Measurements from ENCODE around the gene TNPO1. TPM values are rescaled to one million over a fixed set of nuclear protein-coding genes. Genes with fewer than 3 reads are reported as not detected.
A peak's percentile ranks its signal among the peaks of the same experiment; 100 is the strongest.

TNPO1 gene
- polyA plus RNA-seq, 2 of the 4 experiments (the other 2 are of a cell fraction), result 199 to 350 TPM

GRCh38 chr5:72847989-72848473 is 31.6 kb downstream of the TNPO1 start (continued):
- TF ChIP-seq SREBF2 (IDR thresholded peaks at IDR 0.05), result no peak
- peak; percentile 64; the same call in 1 of the 2 replicates for TF ChIP-seq FOSL2 (IDR thresholded peaks at IDR 0.05)
- TF ChIP-seq FOSL2 (CRISPR knock-in tag; IDR thresholded peaks at IDR 0.05), result peak; percentile 97
- TF ChIP-seq PBX3 (IDR thresholded peaks at IDR 0.05), result peak; percentile 70
- peak; percentile 93 for TF ChIP-seq TFCP2L1 (CRISPR knock-in tag; IDR thresholded peaks at IDR 0.05)
- TF ChIP-seq KDM5A (IDR thresholded peaks at IDR 0.05), result 0 out of 2 replicates have a peak, but pooled peaks have one; percentile 22
- peak; percentile 37 to 94; a peak in 3 of 5 replicates for TF ChIP-seq JUN (IDR thresholded peaks at IDR 0.05)
- TF ChIP-seq E2F6 (IDR thresholded peaks at IDR 0.05; ENCODE audit: borderline replicate concordance, low read depth), result 0 out of 2 replicates have a peak, but pooled peaks have one; percentile 32
- TF ChIP-seq JUNB (IDR thresholded peaks at IDR 0.05), result peak; percentile 60
- TF ChIP-seq HMGXB4 (CRISPR knock-in tag; IDR thresholded peaks at IDR 0.05; ENCODE audit: borderline replicate concordance), result no peak
- peak in 1 of 2 experiments; percentile 83; a peak in 2 of 4 replicates for TF ChIP-seq CEBPB (IDR thresholded peaks at IDR 0.05)
- no peak for TF ChIP-seq ZSCAN20 (CRISPR knock-in tag; IDR thresholded peaks at IDR 0.05)
- no peak for TF ChIP-seq ZNF302 (CRISPR knock-in tag; IDR thresholded peaks at IDR 0.05)
- peak; percentile 75 for TF ChIP-seq TP53 (CRISPR knock-in tag; IDR thresholded peaks at IDR 0.05)
- TF ChIP-seq CHD4 (IDR thresholded peaks at IDR 0.05; ENCODE audit: borderline replicate concordance), result no peak
- TF ChIP-seq ATOH8 (CRISPR knock-in tag; IDR thresholded peaks at IDR 0.05; ENCODE audit: low read depth), result no peak
- no peak for TF ChIP-seq NFE2L2 (conservative IDR thresholded peaks at IDR 0.05; ENCODE audit: low read length)
- no peak for TF ChIP-seq BHLHE40 (IDR thresholded peaks at IDR 0.05; ENCODE audit: low read depth, low read length)
- peak; percentile 62; the same call in 1 of the 2 replicates for TF ChIP-seq GATA3 (IDR thresholded peaks at IDR 0.05; ENCODE audit: borderline replicate concordance)
- peak; percentile 92 for TF ChIP-seq PHF8 (IDR thresholded peaks at IDR 0.05; ENCODE audit: borderline replicate concordance, low read depth)
- no peak for TF ChIP-seq EHF (CRISPR knock-in tag; IDR thresholded peaks at IDR 0.05)

- CTCF ChIA-PET, result interaction anchor here (0.8 to 1.5 kb wide), 5 partner anchors 12 to 292 kb away, joined by 3 to 6 read pairs (median 3); no protein-coding TSS in a partner anchor
- no peak for FAIRE-seq
- peak; percentile 30 to 40 for DNase-seq (ENCODE audit: low read depth in 1 of 2, low spot score in 1 of 2)
- peak overlapping the region; percentile 82 for H3K4me3 ChIP-seq
- 2% methylated on average over 8 of the region's 81 CpGs for WGBS (ENCODE audit: missing lambda C conversion rate)
- TF ChIP-seq HOXB13 (CRISPR knock-in tag; IDR thresholded peaks at IDR 0.05; ENCODE audit: low read depth), result no peak
- TF ChIP-seq JUN (IDR thresholded peaks at IDR 0.05), result peak in 1 of 2 experiments; percentile 72; a peak in 2 of 5 replicates
- TF ChIP-seq TP53 (CRISPR knock-in tag; IDR thresholded peaks at IDR 0.05), result 0 out of 2 replicates have a peak, but pooled peaks have one; percentile 6
- POLR2A ChIA-PET, result interaction anchor here (0.6 to 2.3 kb wide), 4 partner anchors 10 to 238 kb away, joined by 3 to 7 read pairs (median 5); no protein-coding TSS in a partner anchor
- H3K4me2 ChIP-seq, result peak overlapping the region; percentile 93
- no peaks in the 10 kb centered on the region for H3K9me3 ChIP-seq
- H3K4me1 ChIP-seq, result peaks cover 63% of the 10 kb centered on the region
- peak overlapping the region; percentile 95 to 100 for H3K27ac ChIP-seq
- peak; percentile 49 to 62 for ATAC-seq
These were observed 32.3 kb downstream of the TNPO1 start for GRCh38 chr5:72848474-72849428.

Data from A549 (cell line).